GM20000 (cell line): ENCODE results near the gene DYNLRB1.

Source experiments
- DNase-seq: peaks from one replicate; pipeline ENCODE4 v3.0.0; 2012; ENCODE audit warnings: low spot score
- CTCF ChIP-seq: IDR thresholded peaks from 2 replicates; pipeline ENCODE4 v1.5.1; 2012; ENCODE audit warnings: mild to moderate bottlenecking, control low read depth; ENCODE audit errors: extremely low read depth, missing control alignments

The DYNLRB1 gene

DNA sequence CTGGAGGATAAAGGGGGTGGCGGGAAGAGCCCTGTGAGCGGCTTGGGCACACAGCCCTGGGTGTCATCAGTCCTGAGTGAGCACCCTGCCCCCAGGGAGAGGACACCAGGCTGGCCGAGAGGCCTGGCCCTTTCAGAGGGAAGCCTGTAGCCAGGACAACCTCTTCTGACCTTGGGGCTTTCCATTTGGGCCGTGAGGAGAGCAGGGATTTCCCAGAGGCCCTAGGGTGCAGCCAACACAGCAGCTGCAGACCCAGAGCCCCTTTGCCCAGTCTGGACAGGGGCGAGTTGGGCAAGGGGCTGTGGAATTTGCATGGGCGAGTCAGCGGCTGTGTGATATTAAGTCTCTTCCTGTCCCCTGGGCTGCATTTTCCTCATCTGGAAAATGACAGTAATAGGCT is 48.6 kb downstream of the DYNLRB1 start:
- TF ChIP-seq CTCF, result no peak
- DNase-seq, result no peak

GRCh38 chr20:34566978-34567891 is 51.0 kb downstream of the DYNLRB1 start:
- TF ChIP-seq CTCF, result no peak
- no peak for DNase-seq

- no peak for DNase-seq
- TF ChIP-seq CTCF, result no peak
These were observed 52.0 kb downstream of the DYNLRB1 start for GRCh38 chr20:34567892-34568865.

- TF ChIP-seq CTCF, result no peak
These were observed 53.4 kb downstream of the DYNLRB1 start for GRCh38 chr20:34569598-34569997.

GRCh38 chr20:34570859-34571306 is 54.7 kb downstream of the DYNLRB1 start:
- TF ChIP-seq CTCF, result no peak
- no peak for DNase-seq

More at GRCh38 chr20:34569598-34569997, 53.4 kb downstream of the DYNLRB1 start:
- no peak for DNase-seq

- TF ChIP-seq CTCF, result no peak
- no peak for DNase-seq
These were observed 55.5 kb downstream of the DYNLRB1 start for GRCh38 chr20:34571753-34572152.
